ENCODE data around the gene ICAM4.

- no peak for TF ChIP-seq CTCF (IDR thresholded peaks at IDR 0.05; ENCODE audit: low read depth, low read length)
- TF ChIP-seq POLR2A (IDR thresholded peaks at IDR 0.05; ENCODE audit: extremely low read depth, insufficient read length): no peak
These were observed 47.2 kb downstream of the ICAM4 start for GRCh38 chr19:10333758-10334587.

All from NB4 (cell line).